ENCODE data around the gene MMP10.

GRCh38 chr11:102761646-102762238 is 18.7 kb downstream of the MMP10 start:
- no peak for TF ChIP-seq CTCF (IDR thresholded peaks at IDR 0.05)
- TF ChIP-seq EZH2phosphoT487 (IDR thresholded peaks at IDR 0.05), result no peak

All from neural progenitor cell (in vitro differentiated cells).